ENCODE results near the gene SPEM3. TPM values are rescaled to one million over a fixed set of nuclear protein-coding genes. Genes with fewer than 3 reads are reported as not detected.

The SPEM3 gene
- total and polyA plus RNA-seq, 10 of the 15 experiments (the other 5 are each of a cell fraction or from before 2014, with no cell fraction given), result not detected

DNA sequence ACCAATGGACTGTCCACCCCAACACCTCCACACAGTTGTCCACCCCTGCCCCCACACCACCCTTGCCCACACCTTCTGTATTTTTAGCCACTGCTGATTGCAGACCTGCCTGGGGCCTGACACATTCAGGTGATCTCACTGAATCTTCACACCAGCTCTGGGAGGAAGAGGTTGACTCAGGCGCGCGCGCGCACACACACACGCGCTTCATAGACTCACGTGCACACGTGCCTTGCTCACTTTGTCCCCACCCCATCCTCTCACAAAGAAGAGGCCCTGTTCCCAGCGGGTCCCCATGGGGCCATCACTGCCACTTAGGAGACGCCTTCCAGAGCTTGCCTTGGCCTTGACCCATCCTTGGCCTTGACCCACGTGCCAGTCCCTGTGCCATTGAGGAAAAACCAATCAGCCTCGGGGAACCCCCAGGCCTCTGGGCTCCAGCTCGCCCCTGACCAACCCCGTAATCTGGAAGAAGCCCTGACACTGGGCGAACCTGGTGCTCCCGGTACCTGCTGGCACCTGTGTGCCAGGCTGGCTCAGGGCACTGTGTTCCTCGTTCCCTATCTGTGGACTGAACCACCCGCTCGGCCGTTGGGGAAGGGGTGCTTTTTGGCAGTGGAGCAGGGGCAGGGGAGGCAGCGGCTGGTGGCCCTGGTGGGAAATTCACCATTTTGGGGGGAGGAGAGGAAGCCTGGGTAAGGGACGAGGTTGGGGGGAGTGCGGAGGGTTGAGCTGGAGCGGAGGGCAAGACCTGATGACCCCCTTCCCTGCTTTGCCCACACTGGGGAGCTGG lies 17.8 kb upstream of the SPEM3 start:
- in situ Hi-C loops (cut with MboI) (no loop called here), intact Hi-C loops (cut with micrococcal nuclease; ENCODE audit: unreplicated experiment) (no loop called here)
- ChIA-PET RAD21 (ENCODE audit: unreplicated experiment) (no interaction called here), SMC1A (ENCODE audit: uncharacterized antibody, unreplicated experiment) (no interaction called here), POLR2A (no interaction called here), CTCF (no interaction called here)
- peaks cover 0 to 2% of the 10 kb centered on the region in 2 experiments; a peak in 3 of 4 replicates for H3K27me3 ChIP-seq (replicated peaks in 1 of 2; ENCODE audit: control insufficient read depth in 2 of 2, insufficient read depth in 2 of 2, low read length in 1 of 2)
- no peak overlapping the region for H3K9ac ChIP-seq (ENCODE audit: control insufficient read depth, insufficient read depth, low read length)
- H4K20me1 ChIP-seq (ENCODE audit: control insufficient read depth, insufficient read depth), result no peaks in the 10 kb centered on the region
- no peak overlapping the region for H2AFZ ChIP-seq (ENCODE audit: control insufficient read depth, low read depth, low read length)
- no TSS peak for BruUV-seq (replicated peaks)
- no peak overlapping the region for H3K4me3 ChIP-seq
- WGBS (ENCODE audit: insufficient coverage, insufficient replicate concordance, low lambda C conversion rate, missing lambda C conversion rate), result 53% methylated on average over 25 of the region's 25 CpGs
- ATAC-seq, result no peak
- DNase-seq (ENCODE audit: low read depth, low spot score), result no peak
- peak in 1 of 2 experiments; percentile 65; a peak in 2 of 4 replicates for TF ChIP-seq BHLHE40 (IDR thresholded peaks at IDR 0.05; ENCODE audit: borderline replicate concordance in 1 of 2, low read depth in 2 of 2, low read length in 1 of 2)
- no peak for TF ChIP-seq RAD21 (IDR thresholded peaks at IDR 0.05; ENCODE audit: insufficient read depth, low read depth, low read length)
- H3K4me1 ChIP-seq (ENCODE audit: control insufficient read depth, insufficient read depth, low read length), result no peaks in the 10 kb centered on the region
- no peak for FAIRE-seq
- H3K9me3 ChIP-seq (replicated peaks; ENCODE audit: control insufficient read depth, insufficient read depth, low read length), result no peaks in the 10 kb centered on the region
- no peak overlapping the region for H3K27ac ChIP-seq (ENCODE audit: control insufficient read depth, insufficient read depth)
- no peaks in the 10 kb centered on the region for H3K79me2 ChIP-seq (ENCODE audit: control insufficient read depth, insufficient read depth, low read length)
- H3K36me3 ChIP-seq (ENCODE audit: control insufficient read depth in 2 of 2, insufficient read depth in 2 of 2, low read length in 1 of 2), result no peaks in the 10 kb centered on the region
- H3K4me2 ChIP-seq (ENCODE audit: control insufficient read depth, insufficient read depth), result no peak overlapping the region

DNA sequence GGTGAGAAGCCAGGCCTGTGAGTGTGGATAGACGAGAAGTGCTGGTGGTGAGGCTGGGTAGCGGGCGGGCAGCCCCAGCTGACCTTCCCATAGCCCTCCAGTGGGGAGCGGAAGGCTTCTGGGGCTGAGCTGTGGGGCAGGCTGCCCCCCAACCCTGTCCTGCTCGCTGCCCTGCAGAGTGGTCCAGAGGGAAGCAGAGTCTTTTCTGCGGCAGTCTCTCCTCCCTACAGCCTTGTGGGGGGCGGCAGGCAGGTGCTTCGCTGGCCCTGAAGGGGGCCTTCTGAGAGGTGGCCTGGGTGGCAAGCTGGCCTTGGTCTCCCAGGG lies 17.3 kb upstream of the SPEM3 start:
- no peak overlapping the region for H2AFZ ChIP-seq (ENCODE audit: control insufficient read depth, low read depth, low read length)
- FAIRE-seq, result no peak
- ATAC-seq, result no peak
- ChIA-PET SMC1A (ENCODE audit: uncharacterized antibody, unreplicated experiment) (no interaction called here), CTCF (no interaction called here), POLR2A (no interaction called here), RAD21 (ENCODE audit: unreplicated experiment) (no interaction called here)
- H3K9me3 ChIP-seq (replicated peaks; ENCODE audit: control insufficient read depth, insufficient read depth, low read length), result no peaks in the 10 kb centered on the region
- no peak overlapping the region for H3K9ac ChIP-seq (ENCODE audit: control insufficient read depth, insufficient read depth, low read length)
- intact Hi-C loops (cut with micrococcal nuclease; ENCODE audit: unreplicated experiment) (no loop called here), in situ Hi-C loops (cut with MboI) (no loop called here)
- H3K4me3 ChIP-seq, result no peak overlapping the region
- no peaks in the 10 kb centered on the region for H3K4me1 ChIP-seq (ENCODE audit: control insufficient read depth, insufficient read depth, low read length)
- no peak overlapping the region for H3K4me2 ChIP-seq (ENCODE audit: control insufficient read depth, insufficient read depth)
- no TSS peak for BruUV-seq (replicated peaks)
- H3K36me3 ChIP-seq (ENCODE audit: control insufficient read depth in 2 of 2, insufficient read depth in 2 of 2, low read length in 1 of 2), result no peaks in the 10 kb centered on the region
- H3K27ac ChIP-seq (ENCODE audit: control insufficient read depth, insufficient read depth), result no peak overlapping the region
- no peaks in the 10 kb centered on the region for H4K20me1 ChIP-seq (ENCODE audit: control insufficient read depth, insufficient read depth)
- H3K27me3 ChIP-seq (replicated peaks in 1 of 2; ENCODE audit: control insufficient read depth in 2 of 2, insufficient read depth in 2 of 2, low read length in 1 of 2), result no peaks in the 10 kb centered on the region; a peak in 2 of 4 replicates
- DNase-seq (ENCODE audit: low read depth, low spot score), result no peak
- WGBS (ENCODE audit: insufficient coverage, insufficient replicate concordance, low lambda C conversion rate, missing lambda C conversion rate), result 51% methylated on average over 6 of the region's 8 CpGs
- no peaks in the 10 kb centered on the region for H3K79me2 ChIP-seq (ENCODE audit: control insufficient read depth, insufficient read depth, low read length)
- no peak for TF ChIP-seq CREB1 (IDR thresholded peaks at IDR 0.05; ENCODE audit: low read depth)
- TF ChIP-seq, protein P1, sequence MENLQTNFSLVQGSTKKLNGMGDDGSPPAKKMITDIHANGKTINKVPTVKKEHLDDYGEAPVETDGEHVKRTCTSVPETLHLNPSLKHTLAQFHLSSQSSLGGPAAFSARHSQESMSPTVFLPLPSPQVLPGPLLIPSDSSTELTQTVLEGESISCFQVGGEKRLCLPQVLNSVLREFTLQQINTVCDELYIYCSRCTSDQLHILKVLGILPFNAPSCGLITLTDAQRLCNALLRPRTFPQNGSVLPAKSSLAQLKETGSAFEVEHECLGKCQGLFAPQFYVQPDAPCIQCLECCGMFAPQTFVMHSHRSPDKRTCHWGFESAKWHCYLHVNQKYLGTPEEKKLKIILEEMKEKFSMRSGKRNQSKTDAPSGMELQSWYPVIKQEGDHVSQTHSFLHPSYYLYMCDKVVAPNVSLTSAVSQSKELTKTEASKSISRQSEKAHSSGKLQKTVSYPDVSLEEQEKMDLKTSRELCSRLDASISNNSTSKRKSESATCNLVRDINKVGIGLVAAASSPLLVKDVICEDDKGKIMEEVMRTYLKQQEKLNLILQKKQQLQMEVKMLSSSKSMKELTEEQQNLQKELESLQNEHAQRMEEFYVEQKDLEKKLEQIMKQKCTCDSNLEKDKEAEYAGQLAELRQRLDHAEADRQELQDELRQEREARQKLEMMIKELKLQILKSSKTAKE (IDR thresholded peaks at IDR 0.05; ENCODE audit: low read depth, poor library complexity, severe bottlenecking), result no peak
- no peak for TF ChIP-seq IKZF2 (IDR thresholded peaks at IDR 0.05)
- TF ChIP-seq EGR1 (IDR thresholded peaks at IDR 0.05; ENCODE audit: borderline replicate concordance in 1 of 2, low read depth in 2 of 2, low read length in 2 of 2), result no peak
- TF ChIP-seq USF2 (IDR thresholded peaks at IDR 0.05; ENCODE audit: borderline replicate concordance, low read depth, low read length), result no peak
- no peak for TF ChIP-seq JUND (IDR thresholded peaks at IDR 0.05; ENCODE audit: low read depth, low read length)
- no peak for TF ChIP-seq EZH2 (IDR thresholded peaks at IDR 0.05; ENCODE audit: borderline replicate concordance, control insufficient read depth, low read depth, low read length)
- no peak for TF ChIP-seq ZNF274 (IDR thresholded peaks at IDR 0.05; ENCODE audit: insufficient read depth, insufficient read length)
- TF ChIP-seq YY1 (IDR thresholded peaks at IDR 0.05; ENCODE audit: low read depth, low read length), result no peak
- TF ChIP-seq PML (IDR thresholded peaks at IDR 0.05; ENCODE audit: low read length), result no peak

All from GM12878 (cell line).